ENCODE results near the gene TNFAIP3.
"Not testable (repeated sequence)": the region's sequence is repeated elsewhere in the genome, so short reads cannot be mapped to it uniquely, and the experiment has no call there.

Gene TNFAIP3

GRCh38 chr6:137878029-137878428, 11.0 kb downstream of the TNFAIP3 start:
- no peak for DNase-seq (ENCODE audit: low read depth in 2 of 2)

- DNase-seq (ENCODE audit: low read depth in 2 of 2), result no peak
Observed at GRCh38 chr6:137878486-137879285, 11.6 kb downstream of the TNFAIP3 start.

GRCh38 chr6:137879299-137879698, 12.2 kb downstream of the TNFAIP3 start:
- DNase-seq (ENCODE audit: low read depth in 2 of 2), result no peak

- no peak for DNase-seq (ENCODE audit: low read depth in 2 of 2)
Observed at GRCh38 chr6:137879885-137880745, 13.1 kb downstream of the TNFAIP3 start.

GRCh38 chr6:137880746-137881521, 13.9 kb downstream of the TNFAIP3 start:
- DNase-seq (ENCODE audit: low read depth in 2 of 2), result no peak

GRCh38 chr6:137881522-137881886, 14.4 kb downstream of the TNFAIP3 start:
- no peak for DNase-seq (ENCODE audit: low read depth in 2 of 2)

- no peak for DNase-seq (ENCODE audit: low read depth in 2 of 2)
Observed at GRCh38 chr6:137882225-137882961, 15.3 kb downstream of the TNFAIP3 start.

GRCh38 chr6:137883400-137884148, 16.5 kb downstream of the TNFAIP3 start:
- no peak for DNase-seq (ENCODE audit: low read depth in 2 of 2)

- no peak for DNase-seq (ENCODE audit: low read depth in 2 of 2)
Observed at GRCh38 chr6:137884149-137884909, 17.3 kb downstream of the TNFAIP3 start.

- not testable (repeated sequence) for DNase-seq (ENCODE audit: low read depth in 2 of 2)
Observed at GRCh38 chr6:137884910-137885229, 17.8 kb downstream of the TNFAIP3 start.

- DNase-seq (ENCODE audit: low read depth in 2 of 2), result not testable (repeated sequence)
Observed at GRCh38 chr6:137886226-137886625, 19.2 kb downstream of the TNFAIP3 start.

- no peak for DNase-seq (ENCODE audit: low read depth in 2 of 2)
Observed at GRCh38 chr6:137890983-137891537, 24.0 kb downstream of the TNFAIP3 start.

GRCh38 chr6:137892271-137892708, 25.2 kb downstream of the TNFAIP3 start:
- DNase-seq (ENCODE audit: low read depth in 2 of 2), result no peak

- no peak for DNase-seq (ENCODE audit: low read depth in 2 of 2)
Observed at GRCh38 chr6:137893181-137893580, 26.1 kb downstream of the TNFAIP3 start.

GRCh38 chr6:137893726-137894125, 26.7 kb downstream of the TNFAIP3 start:
- DNase-seq (ENCODE audit: low read depth in 2 of 2), result no peak

GRCh38 chr6:137894378-137894777, 27.3 kb downstream of the TNFAIP3 start:
- DNase-seq (ENCODE audit: low read depth in 2 of 2), result not testable (repeated sequence)

GRCh38 chr6:137894779-137895385, 27.8 kb downstream of the TNFAIP3 start:
- DNase-seq (ENCODE audit: low read depth in 2 of 2), result no peak

GRCh38 chr6:137896647-137897046, 29.6 kb downstream of the TNFAIP3 start:
- no peak for DNase-seq (ENCODE audit: low read depth in 2 of 2)

- DNase-seq (ENCODE audit: low read depth in 2 of 2), result no peak
Observed at GRCh38 chr6:137900815-137901214, 33.8 kb downstream of the TNFAIP3 start.

Measured in stimulated activated CD4-positive, alpha-beta T cell treated with anti-CD3 and anti-CD28 coated beads, Interleukin-12 subunit alpha, Interleukin-12 subunit beta, amount 100 ng/mL, for 24 hours (primary cell).